GM04503 (cell line): ENCODE measurements around the gene OR13G1.
"Not testable (repeated sequence)": the region's sequence is repeated elsewhere in the genome, so short reads cannot be mapped to it uniquely, and the experiment has no call there.

ENCODE experiments used
- DNase-seq: peaks from one replicate; pipeline ENCODE4 v3.0.0-alpha.2; 2012; ENCODE audit warnings: low read depth

Gene OR13G1, protein sequence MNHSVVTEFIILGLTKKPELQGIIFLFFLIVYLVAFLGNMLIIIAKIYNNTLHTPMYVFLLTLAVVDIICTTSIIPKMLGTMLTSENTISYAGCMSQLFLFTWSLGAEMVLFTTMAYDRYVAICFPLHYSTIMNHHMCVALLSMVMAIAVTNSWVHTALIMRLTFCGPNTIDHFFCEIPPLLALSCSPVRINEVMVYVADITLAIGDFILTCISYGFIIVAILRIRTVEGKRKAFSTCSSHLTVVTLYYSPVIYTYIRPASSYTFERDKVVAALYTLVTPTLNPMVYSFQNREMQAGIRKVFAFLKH

DNA sequence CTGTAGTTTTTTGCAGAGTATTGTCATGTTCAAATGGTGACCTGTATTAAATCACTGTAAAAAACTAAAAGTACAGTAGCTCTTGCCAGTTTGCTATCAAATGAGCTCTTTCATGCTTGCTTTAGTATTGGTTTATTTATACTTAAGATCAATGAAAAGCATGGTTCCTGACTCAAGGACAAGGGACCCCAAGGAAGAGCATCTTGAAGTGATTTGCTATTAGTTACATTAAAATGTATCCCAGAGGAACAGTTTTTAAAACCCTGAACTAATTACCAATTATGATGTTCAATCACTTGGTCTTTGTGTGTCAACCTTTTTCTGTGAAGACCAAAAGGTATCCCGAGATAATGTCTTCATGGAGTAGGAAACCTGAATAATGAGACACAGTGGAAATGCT is at the start of gene OR13G1:
Gene OR13G1 (minus strand): TSS at position 101 of the 400 bp plus-strand sequence. CDS start 6,698 bp downstream, outside the sequence.
- no peak for DNase-seq

DNA sequence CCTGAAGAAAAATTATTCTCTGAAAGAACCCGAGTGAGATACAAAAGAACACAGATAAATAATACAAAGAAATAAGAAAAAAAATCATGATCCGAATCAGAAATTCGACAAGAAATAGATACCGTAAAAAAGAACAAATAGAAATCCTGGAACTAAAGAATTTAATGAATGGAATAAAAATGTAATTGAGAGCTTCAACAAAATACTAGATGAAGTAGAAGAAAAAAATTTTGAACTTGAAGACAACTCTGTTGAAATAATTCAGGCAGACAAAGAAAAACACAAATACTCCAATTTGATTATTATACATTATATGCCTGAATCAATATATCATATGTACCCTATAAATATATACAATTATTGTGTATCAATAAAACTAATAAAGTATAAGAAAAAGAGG is 41.7 kb upstream of the OR13G1 start:
- no peak for DNase-seq

DNA sequence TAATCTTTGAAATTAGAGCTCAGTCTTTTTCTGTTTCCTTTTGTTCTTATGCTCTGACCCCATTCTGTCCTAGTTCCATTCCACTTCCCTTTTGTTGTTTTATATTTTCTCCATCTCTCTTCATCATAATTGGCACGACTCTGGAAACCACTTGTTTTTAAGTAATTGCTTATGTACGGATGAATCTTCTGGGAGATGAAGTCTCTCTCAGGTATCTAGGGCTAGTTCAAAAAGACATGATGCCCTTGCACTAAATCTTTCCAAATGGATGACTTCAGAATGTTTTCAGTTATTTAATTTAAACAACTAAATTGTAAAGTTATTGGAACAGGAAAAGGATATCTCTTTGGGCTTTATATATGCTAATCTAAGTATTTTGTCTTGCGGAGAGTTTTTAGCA is 37.0 kb upstream of the OR13G1 start, which contains the start of gene OR6F1:
Gene OR6F1 (minus strand): TSS at position 101 of the 400 bp plus-strand sequence. CDS start 3,891 bp downstream, outside the sequence.
- DNase-seq = no peak

DNA sequence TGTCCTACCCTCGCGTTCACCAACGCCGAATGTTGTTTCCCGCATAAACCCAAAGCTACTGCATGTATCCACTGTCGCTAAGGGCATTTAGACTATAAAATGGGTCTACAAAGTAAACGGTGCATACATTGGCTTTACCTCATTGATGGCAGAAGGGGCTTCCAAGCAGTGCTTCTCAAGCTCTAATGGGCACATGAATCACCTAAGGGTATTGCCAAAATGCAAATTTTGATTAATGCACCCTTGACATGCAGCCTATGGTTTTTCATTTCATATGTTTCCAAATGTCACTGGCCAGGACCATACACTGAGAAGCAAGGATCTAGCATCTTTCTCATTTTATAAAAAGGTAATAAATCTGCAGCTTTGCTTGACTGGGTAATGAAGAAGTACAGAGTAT is 34.2 kb upstream of the OR13G1 start:
- DNase-seq = no peak

DNA sequence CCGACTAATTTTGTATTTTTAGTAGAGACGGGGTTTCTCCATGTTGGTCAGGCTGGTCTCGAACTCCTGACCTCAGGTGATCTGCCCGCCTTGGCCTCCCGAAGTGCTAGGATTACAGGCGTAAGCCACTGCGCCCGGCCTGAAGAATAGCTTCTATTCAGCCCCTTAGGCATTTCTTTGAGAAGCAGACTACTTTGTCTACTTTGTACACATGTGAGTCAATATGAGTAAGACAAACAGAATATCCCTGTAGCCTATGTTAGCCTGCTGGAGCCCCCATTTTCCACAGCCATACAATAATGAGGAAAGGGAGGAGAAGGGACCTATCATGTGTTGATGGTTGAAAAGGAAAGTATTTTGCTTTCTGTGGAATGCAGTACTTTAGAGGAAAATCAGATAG is 31.1 kb upstream of the OR13G1 start:
- not testable (repeated sequence) for DNase-seq

DNA sequence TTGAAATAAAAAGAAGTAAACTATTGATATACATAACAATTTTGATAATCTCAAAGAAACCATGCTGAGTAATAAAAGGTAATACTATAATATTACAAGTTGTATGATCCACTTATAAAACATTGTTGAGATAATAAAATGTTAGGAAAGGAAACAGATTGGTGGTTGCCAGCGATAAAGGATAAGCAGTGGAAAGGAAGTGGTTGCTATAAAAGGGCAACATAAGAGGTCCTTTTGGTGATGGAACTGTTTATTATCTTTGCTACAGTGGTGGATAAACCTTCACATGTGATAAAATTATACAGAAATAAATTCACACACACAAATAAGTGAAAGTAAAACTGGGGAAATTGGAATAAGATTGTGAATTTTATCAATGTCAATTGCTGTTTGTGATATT is 21.8 kb upstream of the OR13G1 start:
- DNase-seq = no peak

DNA sequence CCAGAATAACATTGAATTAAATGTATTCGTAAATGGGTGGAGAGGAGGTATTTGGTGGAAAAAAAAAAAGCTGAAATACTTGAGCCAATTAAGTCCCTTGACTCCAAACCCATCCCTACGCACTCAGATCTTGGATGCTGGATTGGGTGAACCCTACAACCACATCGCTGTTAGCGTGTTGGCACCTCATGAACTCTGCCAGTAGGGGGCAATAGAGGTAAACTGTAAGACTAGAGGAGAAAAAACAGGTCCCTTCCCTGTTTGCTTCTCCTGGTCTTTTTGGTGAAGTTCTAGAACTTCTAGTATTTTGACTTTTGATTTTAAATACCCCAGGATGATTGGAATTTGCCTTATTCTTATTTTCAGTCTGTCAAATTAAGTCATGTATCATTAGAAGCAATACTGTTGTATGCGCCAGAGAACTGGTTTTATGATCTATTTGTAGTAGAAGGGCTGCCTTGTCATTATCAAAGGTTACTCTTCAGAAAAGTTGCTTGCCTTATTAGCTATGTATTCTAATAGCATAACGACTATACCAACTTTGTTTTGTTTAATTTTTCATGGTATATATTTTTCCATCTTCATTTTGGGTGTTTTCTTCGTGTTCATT is 1.9 kb upstream of the OR13G1 start:
- no peak for DNase-seq

DNA sequence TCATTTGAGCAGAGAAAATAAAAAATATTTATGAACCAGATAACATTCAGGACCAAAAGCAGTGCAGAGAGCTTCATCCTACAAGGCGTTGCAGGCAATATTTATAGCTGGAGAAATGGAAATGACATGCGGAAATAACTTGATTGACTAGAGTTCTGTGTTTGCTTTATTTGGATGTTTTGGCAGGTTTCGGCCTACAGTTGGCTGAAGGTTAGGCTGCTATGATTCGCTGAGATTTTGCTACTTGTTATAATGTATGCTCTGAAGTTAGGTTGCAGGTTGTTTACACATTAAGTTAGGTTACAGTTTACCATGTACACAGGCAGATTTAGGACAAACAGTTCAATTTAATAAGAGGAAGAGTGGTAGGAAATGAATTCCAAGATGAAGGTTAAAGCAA is 632 bp upstream of the OR13G1 start:
- no peak for DNase-seq

DNA sequence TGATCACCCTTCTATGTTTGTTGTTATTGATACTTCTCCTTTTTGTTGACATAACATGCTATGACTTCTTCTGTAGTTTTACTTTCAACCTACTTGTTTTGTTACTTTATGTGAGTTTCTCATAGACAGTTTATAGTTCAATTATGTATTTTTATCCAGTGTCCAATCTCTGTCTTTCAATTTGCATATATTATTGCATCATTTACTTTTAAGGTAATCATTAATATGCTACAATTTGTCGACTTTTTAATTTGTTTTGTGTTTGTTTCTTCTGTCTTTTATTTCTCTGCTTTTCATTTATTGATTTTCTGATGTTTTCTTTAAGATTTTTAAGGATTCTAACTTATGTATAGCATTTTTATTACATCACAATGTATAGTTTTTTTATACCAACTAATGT is 10.3 kb downstream of the OR13G1 start:
- DNase-seq = no peak

DNA sequence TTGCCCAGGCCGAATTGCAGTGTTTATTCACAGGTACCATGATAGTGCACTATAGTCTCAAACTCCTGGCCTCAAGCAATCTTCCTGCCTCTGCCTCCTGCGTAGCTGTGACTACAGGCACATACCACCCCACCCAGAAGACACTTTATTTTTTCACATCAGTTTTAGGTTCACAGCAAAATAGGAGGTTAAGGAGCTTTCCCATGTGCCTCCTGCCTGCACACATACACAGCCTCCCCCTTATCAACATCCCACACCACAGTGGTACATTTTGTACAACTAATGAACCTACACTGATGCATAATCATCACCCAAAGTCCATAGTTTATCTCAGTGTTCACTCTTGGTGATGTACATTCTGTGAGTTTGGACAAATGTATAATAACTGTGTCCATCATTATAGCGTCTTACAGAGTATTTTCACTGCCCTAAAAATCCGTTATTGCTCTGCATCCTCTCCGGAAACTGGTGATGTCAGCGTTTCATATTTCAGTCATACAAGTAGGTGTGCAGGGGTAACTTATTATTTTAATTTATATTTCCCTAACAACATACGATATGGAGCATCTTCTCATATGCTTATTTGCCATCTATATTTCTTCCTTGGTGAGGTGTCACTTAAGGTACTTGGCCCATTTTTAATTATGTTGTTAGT is 23.2 kb downstream of the OR13G1 start:
- DNase-seq = no peak

DNA sequence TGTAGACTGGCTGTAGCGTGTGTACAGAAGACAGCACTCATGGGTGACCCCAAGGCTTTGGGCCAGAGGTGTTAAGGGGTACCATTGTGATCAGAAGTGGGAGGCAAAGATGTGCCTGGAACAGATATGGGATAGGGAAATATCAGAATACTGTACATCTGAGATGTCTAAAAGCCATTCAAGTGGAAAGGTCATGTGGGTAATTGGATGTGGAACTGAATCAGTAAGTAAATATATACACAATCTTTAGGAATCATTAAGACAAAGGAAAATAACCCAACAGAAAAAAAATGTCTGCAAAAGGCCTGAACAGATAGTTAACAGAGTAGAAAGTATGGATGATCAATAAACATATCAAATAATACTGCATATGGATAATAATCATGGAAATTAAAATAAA is 26.5 kb downstream of the OR13G1 start:
- DNase-seq = no peak

DNA sequence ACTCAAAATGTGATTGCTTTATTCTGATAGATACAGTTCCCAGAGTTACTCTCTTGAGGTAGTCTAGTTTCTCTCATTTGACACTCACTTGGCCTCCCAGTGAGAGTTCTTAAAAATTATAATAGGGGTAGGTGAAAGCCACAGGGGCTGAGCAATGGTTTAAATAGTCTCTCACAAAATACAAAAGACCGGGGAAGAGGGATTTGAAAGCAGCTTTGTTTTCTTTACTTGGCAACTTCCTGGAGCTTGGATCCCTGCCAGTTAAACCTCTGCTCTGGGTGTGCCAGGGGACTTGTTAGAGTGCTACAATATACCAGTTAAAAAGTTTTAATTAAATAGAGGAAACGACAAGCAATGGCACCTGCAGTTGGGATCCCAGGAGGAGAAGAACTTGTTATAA is 31.7 kb downstream of the OR13G1 start:
- no peak for DNase-seq

DNA sequence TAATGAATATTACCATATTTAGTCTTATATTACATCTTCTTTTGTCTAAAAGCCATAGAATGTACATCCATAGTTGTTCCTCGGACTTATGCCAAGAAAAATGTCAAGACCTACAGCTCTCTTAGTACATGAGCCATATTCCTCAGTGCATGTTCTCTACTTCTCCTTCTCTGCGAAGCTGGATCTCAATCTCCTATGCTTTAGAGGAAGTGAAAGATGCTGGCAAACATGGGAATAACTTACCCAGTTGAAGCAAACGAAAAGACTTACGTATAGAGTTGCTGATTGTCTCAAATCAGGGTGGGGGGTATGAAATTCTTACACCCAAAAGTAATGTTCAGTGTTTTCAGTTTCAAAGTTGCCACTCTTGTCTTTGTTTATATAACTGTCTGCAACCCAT is 32.7 kb downstream of the OR13G1 start:
- no peak for DNase-seq

DNA sequence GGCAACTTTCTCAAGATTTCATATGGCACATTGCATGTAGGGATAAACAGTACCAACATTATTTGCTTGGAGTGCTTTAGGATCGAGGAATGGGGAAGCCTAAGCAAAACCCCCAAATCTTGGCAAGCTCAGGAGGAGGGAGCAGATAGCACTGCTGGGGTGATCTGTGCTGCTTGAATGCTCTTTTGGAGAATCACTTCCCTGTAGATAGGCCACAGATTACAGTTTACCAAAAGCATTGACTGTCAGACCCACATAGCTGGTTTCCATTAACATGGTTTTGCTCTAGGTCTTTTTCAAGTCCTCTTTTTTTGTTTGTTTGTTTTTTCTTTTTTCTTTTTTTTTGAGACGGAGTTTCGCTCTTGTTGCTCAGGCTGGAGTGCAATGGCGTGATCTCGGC is 36.8 kb downstream of the OR13G1 start:
- no peak for DNase-seq

DNA sequence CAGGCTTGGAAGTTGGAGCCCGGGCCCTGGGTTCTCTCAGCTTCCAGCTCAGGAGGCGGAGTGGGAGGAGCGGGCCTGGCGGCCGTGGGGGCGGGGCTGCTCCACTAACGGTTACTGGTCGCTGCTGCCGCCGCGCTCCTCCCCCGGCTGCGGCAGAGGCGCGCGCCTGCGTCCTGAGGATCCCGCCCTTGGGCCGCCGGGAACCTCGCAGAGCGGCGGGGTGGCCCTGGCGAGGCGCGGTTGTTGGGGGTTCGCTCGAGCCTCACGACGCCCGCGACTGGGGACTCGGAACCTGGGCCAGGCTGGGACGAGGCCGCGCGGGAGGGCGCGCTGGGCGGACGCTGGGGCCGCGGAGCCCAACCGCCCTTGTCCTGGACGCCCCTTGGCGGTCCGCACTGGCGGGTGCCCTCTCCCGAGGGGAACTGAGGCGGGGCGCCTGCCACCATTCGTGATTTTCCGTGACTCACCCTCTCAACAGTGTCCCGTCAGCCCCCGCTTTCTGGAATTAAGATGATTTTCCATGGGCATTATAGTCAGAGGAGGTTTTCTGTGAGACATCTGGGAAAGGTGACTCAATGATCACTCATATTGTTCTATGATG is 40.1 kb downstream of the OR13G1 start:
- no peak for DNase-seq

DNA sequence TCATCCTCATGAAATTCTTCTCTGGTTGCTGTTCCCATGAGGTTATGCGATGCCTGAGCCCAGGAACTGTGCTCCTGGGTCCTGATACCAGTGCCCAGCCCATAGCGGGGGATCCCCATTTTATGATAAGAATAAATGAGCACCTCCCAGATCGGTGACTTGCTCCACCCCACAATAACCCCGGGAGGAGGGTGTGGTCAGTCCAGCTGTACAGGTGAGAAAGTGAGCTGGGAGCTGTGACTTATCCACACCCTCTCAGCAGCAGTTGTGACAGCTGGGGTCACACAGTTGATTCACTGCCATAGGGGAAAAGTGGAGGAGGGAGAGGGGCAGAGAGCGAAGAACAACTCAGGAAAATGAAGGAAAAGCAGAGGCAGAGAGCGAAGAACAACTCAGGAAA is 40.8 kb downstream of the OR13G1 start:
- no peak for DNase-seq

DNA sequence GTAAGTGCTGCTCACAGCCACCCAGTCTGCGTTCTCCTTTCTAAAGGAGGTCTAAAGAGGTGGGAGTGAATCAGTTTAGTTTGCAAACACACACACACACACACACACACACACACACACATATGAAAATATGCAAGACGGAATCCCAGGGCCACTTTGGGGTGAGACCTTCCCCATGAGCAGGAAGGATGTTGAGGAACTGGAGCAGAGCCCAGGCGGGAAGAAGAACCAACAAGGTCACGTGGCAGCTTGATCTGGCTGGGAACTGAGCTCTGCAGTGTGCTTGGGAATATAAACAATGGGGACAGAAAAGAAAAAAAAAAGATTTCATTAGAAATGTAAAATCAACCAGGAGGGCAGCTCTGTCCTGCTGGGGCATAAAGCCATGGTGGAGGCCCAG is 41.5 kb downstream of the OR13G1 start:
- DNase-seq = no peak

DNA sequence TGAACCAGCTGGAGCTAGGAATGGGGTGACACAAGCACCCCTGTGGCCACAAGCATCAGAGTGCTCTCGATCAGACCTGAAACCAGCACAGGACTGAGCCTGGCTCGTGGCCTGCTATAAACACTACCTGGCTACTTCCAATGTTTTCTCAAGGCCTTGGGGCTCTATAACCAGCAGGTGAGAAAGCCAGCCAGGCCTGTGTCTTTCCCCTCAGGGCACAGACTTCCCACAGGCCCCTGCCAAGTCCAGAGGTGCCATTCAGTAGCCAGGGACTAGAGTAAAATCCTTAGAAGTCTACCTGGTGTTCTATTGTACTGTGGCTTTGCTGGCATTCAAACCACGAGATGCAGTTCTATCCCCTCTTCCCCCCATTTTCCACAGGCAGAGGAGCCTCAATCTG is 51.6 kb downstream of the OR13G1 start:
- DNase-seq = no peak
